ENCODE measurements around the gene EVI5.

GRCh38 chr1:92774407-92774806, 10.5 kb downstream of the EVI5 start:
- no peak for TF ChIP-seq EZH2 (IDR thresholded peaks at IDR 0.05)
- no peak for TF ChIP-seq POLR2AphosphoS5 (IDR thresholded peaks at IDR 0.05; ENCODE audit: borderline replicate concordance, low read depth, low read length)
- TF ChIP-seq FOXP2 (optimal IDR thresholded peaks at IDR 0.05; ENCODE audit: control extremely low read depth, extremely low read length, insufficient read depth), result no peak
